Upper lobe of right lung (tissue), 1 donor: Measurements from ENCODE around the gene BRD7. TPM values are rescaled to one million over a fixed set of nuclear protein-coding genes. Genes with fewer than 3 reads are reported as not detected.
"Not testable (repeated sequence)": the region's sequence is repeated elsewhere in the genome, so short reads cannot be mapped to it uniquely, and the experiment has no call there.

Experiments
- ATAC-seq: fragments of 200-7000 bp; cut with Tn5 transposase; one replicate; pipeline ENCODE4 v1.9.1; 2020; ENCODE audit warnings: mild to moderate bottlenecking, moderate library complexity
- DNase-seq: peaks from one replicate; pipeline ENCODE4 v3.0.0-alpha.2; 2020
- H3K27ac ChIP-seq: fragments of 200-600 bp; one replicate; pipeline ENCODE4 v1.8.0; 2022
- H3K27me3 ChIP-seq: fragments of 200-600 bp; one replicate; pipeline ENCODE4 v1.8.0; 2022; ENCODE audit warnings: mild to moderate bottlenecking
- H3K36me3 ChIP-seq: fragments of 200-600 bp; one replicate; pipeline ENCODE4 v1.8.0; 2022
- H3K4me1 ChIP-seq: fragments of 200-600 bp; one replicate; pipeline ENCODE4 v1.8.0; 2022
- H3K4me3 ChIP-seq: fragments of 200-600 bp; one replicate; pipeline ENCODE4 v1.8.0; 2022; ENCODE audit warnings: mild to moderate bottlenecking
- H3K9me3 ChIP-seq: fragments of 200-600 bp; one replicate; pipeline ENCODE4 v1.8.0; 2022
- intact Hi-C: fragments of 100-400 bp; cut with DNase I; formaldehyde crosslinking; loops from one replicate; pipeline ENCODE4 v1.11.0; 2022
- total RNA-seq: library from RNA; stranded (reverse); fragmentation: NEBNext Ultra II Directional; extraction: Animal tissue kit (Norgen Biotek cat#: 25700); gene quantifications from one replicate; pipeline ENCODE4 v1.2.1, GENCODE V29; 2021
- TF ChIP-seq, protein P1 (sequence below): fragments of 200-600 bp; IDR thresholded peaks from one replicate; pipeline ENCODE4 v1.8.0; 2022; ENCODE audit warnings: antibody characterized with exemption
- donor health status: DM: no; HTN: yes; CAD: no; lungs with severe emphysema.

BRD7 gene
- total RNA-seq, 1 donor from 2014 or later = 62.9 TPM

DNA sequence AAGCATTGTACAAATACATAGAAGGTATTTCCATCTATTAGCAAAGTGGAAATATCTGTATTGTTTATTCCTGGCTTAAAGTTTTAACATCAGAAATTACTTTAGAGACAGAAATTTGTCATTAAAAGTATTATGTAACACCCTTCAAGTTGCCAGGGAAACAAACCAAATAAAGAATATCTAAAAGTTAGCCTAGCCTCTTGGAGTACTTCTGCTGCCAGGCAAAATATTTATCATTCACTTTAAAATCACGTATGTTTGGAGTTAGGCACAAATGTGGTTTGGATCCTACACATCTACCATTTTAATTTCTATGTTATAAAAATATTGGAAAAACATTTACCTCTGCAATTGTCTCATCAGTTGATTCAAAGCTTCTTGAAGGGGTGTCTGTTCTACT, 14.7 kb downstream of the BRD7 start:
- Histone ChIP-seq H3K9me3 (no peaks in the 10 kb centered on the region), H3K4me3 (no peak overlapping the region), H3K4me1 (peaks cover 5% of the 10 kb centered on the region), H3K27ac (peak overlapping the region; percentile 75), H3K27me3 (no peaks in the 10 kb centered on the region), H3K36me3 (peaks cover 54% of the 10 kb centered on the region)
- ATAC-seq (no peak), DNase-seq (no peak)
- intact Hi-C loops = no loop called here
- TF ChIP-seq, protein P1, sequence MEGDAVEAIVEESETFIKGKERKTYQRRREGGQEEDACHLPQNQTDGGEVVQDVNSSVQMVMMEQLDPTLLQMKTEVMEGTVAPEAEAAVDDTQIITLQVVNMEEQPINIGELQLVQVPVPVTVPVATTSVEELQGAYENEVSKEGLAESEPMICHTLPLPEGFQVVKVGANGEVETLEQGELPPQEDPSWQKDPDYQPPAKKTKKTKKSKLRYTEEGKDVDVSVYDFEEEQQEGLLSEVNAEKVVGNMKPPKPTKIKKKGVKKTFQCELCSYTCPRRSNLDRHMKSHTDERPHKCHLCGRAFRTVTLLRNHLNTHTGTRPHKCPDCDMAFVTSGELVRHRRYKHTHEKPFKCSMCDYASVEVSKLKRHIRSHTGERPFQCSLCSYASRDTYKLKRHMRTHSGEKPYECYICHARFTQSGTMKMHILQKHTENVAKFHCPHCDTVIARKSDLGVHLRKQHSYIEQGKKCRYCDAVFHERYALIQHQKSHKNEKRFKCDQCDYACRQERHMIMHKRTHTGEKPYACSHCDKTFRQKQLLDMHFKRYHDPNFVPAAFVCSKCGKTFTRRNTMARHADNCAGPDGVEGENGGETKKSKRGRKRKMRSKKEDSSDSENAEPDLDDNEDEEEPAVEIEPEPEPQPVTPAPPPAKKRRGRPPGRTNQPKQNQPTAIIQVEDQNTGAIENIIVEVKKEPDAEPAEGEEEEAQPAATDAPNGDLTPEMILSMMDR = no peak

DNA sequence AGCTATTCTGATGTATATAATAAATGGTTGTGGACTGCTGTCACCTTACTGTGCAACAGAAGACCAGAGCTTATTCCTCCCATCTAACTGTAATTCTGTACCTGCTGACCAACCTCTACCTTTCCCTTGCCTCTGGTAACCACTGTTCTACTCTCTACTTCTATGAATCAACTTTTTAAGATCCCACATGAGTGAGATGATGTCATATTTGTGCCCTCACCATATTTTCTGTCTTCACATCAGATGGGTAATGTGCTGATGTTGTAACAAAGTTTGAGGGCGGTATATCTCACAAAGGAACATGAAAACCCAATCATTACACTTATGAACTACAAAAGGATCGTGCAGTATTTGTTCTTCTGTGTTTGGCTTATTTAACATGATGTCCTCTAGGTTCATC, 16.8 kb downstream of the BRD7 start:
- Histone ChIP-seq H3K9me3 (no peaks in the 10 kb centered on the region), H3K27me3 (no peaks in the 10 kb centered on the region), H3K4me3 (no peak overlapping the region), H3K4me1 (peaks cover 5% of the 10 kb centered on the region), H3K36me3 (peaks cover 55% of the 10 kb centered on the region), H3K27ac (no peak overlapping the region)
- ATAC-seq (no peak), DNase-seq (no peak)
- TF ChIP-seq, protein P1 = no peak
- intact Hi-C loops = no loop called here

DNA sequence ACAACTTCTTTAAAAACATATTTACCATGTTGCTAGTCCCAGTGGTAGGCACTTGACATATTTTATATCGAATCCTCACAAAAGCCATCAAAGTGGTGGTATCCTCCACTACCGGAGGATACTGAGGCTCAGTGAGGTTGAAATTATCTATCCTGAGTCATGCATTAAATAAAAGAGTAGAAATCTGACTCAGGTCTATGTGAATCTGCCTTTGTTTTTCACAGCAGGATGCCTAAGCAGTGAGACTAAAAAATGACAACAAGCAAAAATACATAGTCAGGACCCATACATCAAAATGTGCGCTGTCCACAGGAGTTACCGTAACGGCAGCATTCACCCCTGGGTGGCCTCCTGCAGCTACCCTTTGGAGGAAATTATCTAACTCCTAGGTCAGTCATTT, 17.7 kb downstream of the BRD7 start:
- intact Hi-C loops = no loop called here
- peaks cover 55% of the 10 kb centered on the region for H3K36me3 ChIP-seq
- no peak for DNase-seq

DNA sequence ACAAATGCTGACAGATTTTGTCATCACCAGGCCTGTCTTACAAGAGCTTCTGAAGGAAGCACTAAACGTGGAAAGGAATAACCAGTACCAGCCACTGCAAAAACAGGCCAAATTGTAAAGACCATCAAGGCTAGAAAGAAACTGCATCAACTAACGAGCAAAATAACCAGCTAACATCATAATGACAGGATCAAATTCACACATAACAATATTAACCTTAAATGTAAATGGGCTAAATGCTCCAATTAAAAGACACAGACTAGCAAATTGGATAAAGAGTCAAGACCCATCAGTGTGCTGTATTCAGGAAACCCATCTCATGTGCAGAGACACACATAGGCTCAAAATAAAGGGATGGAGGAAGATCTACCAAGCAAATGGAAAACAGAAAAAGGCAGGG, 23.6 kb downstream of the BRD7 start:
- ATAC-seq, H3K4me1 ChIP-seq, intact Hi-C loops, DNase-seq, H3K9me3 ChIP-seq, H3K27me3 ChIP-seq, H3K27ac ChIP-seq, H3K4me3 ChIP-seq: not testable (repeated sequence)
- H3K36me3 ChIP-seq = peaks cover 22% of the 10 kb centered on the region

More for the DNA sequence above, 17.7 kb downstream of the BRD7 start:
- H3K27me3 ChIP-seq = no peaks in the 10 kb centered on the region
- no peak overlapping the region for H3K27ac ChIP-seq
- H3K9me3 ChIP-seq = no peaks in the 10 kb centered on the region
- TF ChIP-seq, protein P1 = no peak
- H3K4me3 ChIP-seq = no peak overlapping the region
- peaks cover 5% of the 10 kb centered on the region for H3K4me1 ChIP-seq
- no peak for ATAC-seq

DNA sequence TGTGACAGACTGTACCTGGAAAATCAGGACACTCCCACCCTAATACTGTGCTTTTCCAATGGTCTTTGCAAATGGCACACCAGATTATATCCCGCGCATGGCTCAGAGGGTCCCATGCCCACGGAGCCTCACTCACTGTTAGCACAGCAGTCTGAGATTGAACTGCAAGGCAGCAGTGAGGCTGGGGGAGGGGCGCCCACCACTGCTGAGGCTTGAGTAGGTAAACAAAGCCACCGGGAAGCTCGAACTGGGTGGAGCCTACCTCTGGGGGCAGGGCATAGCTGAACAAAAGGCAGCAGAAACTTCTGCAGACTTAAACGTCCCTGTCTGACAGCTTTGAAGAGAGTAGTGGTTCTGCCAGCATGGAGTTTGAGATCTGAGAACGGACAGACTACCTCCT, 25.2 kb downstream of the BRD7 start:
- H3K9me3 ChIP-seq, H3K4me3 ChIP-seq, intact Hi-C loops, ATAC-seq, H3K27me3 ChIP-seq, DNase-seq, H3K27ac ChIP-seq, H3K4me1 ChIP-seq: not testable (repeated sequence)
- peaks cover 24% of the 10 kb centered on the region for H3K36me3 ChIP-seq

DNA sequence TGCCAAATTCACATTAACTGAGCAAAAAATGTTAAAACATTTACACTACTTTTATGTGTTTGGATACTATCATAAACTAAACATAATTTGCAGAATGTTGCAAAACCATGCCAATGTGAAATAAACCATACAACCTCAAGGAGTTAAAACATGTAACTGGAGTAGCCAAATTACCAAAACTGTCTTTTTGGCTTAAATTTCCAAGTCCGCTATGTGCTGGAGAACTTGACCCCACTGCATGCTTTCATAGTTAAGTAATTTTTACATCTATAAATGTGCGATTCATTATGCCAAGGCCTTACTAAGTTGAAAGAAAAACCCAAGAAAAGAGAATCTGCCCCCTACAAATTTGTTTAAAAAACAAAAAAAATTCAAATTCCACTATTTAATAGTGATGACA, 28.2 kb downstream of the BRD7 start:
- no peak overlapping the region for H3K27ac ChIP-seq
- intact Hi-C loops = no loop called here
- H3K9me3 ChIP-seq = no peaks in the 10 kb centered on the region
- TF ChIP-seq, protein P1 = no peak
- H3K36me3 ChIP-seq = peaks cover 29% of the 10 kb centered on the region
- DNase-seq (no peak), ATAC-seq (no peak)
- H3K27me3 ChIP-seq = no peaks in the 10 kb centered on the region
- H3K4me3 ChIP-seq = no peak overlapping the region
- H3K4me1 ChIP-seq = no peaks in the 10 kb centered on the region
